ENCODE data around the gene TMSB10.

The TMSB10 gene

DNA sequence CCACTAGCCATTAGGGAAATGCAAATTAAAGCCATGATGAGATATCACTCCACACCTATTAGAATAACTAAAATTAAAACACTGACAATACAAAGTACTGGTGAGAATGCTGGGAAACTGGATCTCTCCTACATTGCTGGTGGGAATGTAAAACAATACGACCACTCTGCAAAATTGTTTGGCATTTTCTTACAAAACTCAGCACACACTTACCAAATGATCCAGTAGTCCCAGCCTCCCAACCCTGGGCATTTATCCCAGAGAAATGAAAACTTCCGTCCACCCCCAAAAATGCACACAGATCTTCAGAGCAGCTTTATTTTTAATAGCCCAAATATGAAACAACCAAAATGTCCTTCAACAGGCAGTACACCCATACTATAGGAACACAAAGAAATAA lies 8.9 kb upstream of the TMSB10 start:
- H3K27me3 ChIP-seq (ENCODE audit: insufficient read depth, low read depth), result no peaks in the 10 kb centered on the region
- TF ChIP-seq, protein P1, sequence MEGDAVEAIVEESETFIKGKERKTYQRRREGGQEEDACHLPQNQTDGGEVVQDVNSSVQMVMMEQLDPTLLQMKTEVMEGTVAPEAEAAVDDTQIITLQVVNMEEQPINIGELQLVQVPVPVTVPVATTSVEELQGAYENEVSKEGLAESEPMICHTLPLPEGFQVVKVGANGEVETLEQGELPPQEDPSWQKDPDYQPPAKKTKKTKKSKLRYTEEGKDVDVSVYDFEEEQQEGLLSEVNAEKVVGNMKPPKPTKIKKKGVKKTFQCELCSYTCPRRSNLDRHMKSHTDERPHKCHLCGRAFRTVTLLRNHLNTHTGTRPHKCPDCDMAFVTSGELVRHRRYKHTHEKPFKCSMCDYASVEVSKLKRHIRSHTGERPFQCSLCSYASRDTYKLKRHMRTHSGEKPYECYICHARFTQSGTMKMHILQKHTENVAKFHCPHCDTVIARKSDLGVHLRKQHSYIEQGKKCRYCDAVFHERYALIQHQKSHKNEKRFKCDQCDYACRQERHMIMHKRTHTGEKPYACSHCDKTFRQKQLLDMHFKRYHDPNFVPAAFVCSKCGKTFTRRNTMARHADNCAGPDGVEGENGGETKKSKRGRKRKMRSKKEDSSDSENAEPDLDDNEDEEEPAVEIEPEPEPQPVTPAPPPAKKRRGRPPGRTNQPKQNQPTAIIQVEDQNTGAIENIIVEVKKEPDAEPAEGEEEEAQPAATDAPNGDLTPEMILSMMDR (conservative IDR thresholded peaks at IDR 0.05; ENCODE audit: low read depth, low read length), result no peak
- no peak overlapping the region for H3K4me2 ChIP-seq
- no peak overlapping the region for H3K9ac ChIP-seq
- H2AFZ ChIP-seq (ENCODE audit: low read depth), result no peak overlapping the region
- H3K4me1 ChIP-seq (ENCODE audit: low read depth, poor library complexity, severe bottlenecking), result peaks cover 36% of the 10 kb centered on the region
- H4K20me1 ChIP-seq (ENCODE audit: insufficient read depth), result no peaks in the 10 kb centered on the region
- no peaks in the 10 kb centered on the region for H3K79me2 ChIP-seq (ENCODE audit: insufficient read depth, low read depth)
- H3K27ac ChIP-seq, result no peak overlapping the region
- H3K4me3 ChIP-seq (IDR thresholded peaks at IDR 0.05; ENCODE audit: insufficient read depth, low read depth, low read length), result no peak overlapping the region
- no peaks in the 10 kb centered on the region for H3K36me3 ChIP-seq (ENCODE audit: insufficient read depth)

DNA sequence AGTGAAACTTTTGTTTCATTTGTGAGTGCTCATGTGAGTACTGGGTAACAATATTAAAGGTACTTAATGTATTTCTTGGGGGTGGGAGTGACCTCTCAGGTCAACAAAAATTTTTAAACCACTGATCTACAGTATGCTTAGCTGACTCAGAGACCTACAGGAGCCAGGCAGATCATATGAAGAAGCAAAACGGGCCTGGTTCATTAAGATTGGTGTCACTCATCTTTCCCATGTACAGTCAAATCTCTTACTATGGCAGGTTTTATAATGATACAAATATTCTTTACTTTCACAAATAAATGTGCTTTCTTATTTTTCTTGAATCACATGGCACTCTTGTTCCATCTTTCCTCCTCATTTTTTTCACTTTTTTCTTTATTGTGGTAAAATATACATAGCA lies 7.7 kb upstream of the TMSB10 start:
- Histone ChIP-seq H3K36me3 (ENCODE audit: insufficient read depth) (no peaks in the 10 kb centered on the region), H3K4me3 (IDR thresholded peaks at IDR 0.05; ENCODE audit: insufficient read depth, low read depth, low read length) (no peak overlapping the region), H3K27me3 (ENCODE audit: insufficient read depth, low read depth) (no peaks in the 10 kb centered on the region), H2AFZ (ENCODE audit: low read depth) (peak overlapping the region; percentile 58), H4K20me1 (ENCODE audit: insufficient read depth) (no peaks in the 10 kb centered on the region), H3K79me2 (ENCODE audit: insufficient read depth, low read depth) (no peaks in the 10 kb centered on the region), H3K27ac (peak overlapping the region; percentile 53), H3K4me1 (ENCODE audit: low read depth, poor library complexity, severe bottlenecking) (peaks cover 47% of the 10 kb centered on the region), H3K4me2 (peak overlapping the region; percentile 62), H3K9ac (no peak overlapping the region)
- TF ChIP-seq, protein P1 (conservative IDR thresholded peaks at IDR 0.05; ENCODE audit: low read depth, low read length), result no peak

DNA sequence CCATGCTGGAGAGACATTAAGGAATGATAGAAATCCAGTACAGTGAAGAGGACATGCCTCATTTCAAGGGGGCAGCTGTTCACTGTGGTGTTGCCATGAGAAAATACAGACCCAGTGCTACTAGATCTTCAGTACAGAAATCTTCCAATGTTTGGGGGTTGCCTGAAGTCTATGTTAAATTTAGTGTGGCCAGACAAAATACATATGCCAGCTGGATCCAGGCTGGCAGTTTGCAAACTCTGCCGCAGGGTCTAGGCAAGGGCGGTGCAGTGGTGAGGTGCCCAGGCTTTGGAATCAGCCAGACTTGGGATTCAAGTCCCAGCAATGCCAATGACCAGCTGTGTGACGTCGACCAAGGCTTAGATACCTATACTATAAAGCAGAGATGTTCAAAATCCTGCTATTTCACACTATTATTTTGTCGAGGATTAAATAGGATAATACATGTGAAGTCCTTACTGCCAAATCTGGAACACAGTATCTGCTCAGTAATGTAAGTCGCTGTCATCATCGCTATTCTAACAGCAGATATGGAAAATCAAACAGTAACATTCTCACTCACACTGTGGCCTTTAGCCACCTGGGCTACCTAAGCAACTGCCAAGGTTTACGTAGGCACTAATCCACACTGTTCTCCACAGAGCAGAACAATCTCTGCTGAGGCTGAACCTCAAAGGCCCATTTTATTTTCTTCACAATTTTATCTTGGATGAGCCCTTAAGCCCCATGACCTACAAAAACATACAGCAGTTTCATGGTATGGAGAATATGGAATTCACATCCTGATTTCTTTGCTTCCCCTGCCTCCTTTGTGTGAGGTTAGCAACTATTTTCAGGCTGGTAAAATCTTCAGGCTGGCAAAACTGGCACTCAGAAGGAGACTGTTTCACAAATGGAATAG lies 5.9 kb upstream of the TMSB10 start:
- Histone ChIP-seq H3K4me2 (peak overlapping the region; percentile 62; the same call in 1 of the 2 replicates), H3K4me1 (ENCODE audit: low read depth, poor library complexity, severe bottlenecking) (peaks cover 54% of the 10 kb centered on the region), H4K20me1 (ENCODE audit: insufficient read depth) (no peaks in the 10 kb centered on the region), H3K4me3 (IDR thresholded peaks at IDR 0.05; ENCODE audit: insufficient read depth, low read depth, low read length) (no peak overlapping the region), H3K27ac (no peak overlapping the region; the same call in 1 of the 2 replicates), H3K79me2 (ENCODE audit: insufficient read depth, low read depth) (no peaks in the 10 kb centered on the region), H3K27me3 (ENCODE audit: insufficient read depth, low read depth) (no peaks in the 10 kb centered on the region), H3K36me3 (ENCODE audit: insufficient read depth) (no peaks in the 10 kb centered on the region), H3K9ac (no peak overlapping the region), H2AFZ (ENCODE audit: low read depth) (no peak overlapping the region)
- TF ChIP-seq, protein P1 (conservative IDR thresholded peaks at IDR 0.05; ENCODE audit: low read depth, low read length), result no peak

DNA sequence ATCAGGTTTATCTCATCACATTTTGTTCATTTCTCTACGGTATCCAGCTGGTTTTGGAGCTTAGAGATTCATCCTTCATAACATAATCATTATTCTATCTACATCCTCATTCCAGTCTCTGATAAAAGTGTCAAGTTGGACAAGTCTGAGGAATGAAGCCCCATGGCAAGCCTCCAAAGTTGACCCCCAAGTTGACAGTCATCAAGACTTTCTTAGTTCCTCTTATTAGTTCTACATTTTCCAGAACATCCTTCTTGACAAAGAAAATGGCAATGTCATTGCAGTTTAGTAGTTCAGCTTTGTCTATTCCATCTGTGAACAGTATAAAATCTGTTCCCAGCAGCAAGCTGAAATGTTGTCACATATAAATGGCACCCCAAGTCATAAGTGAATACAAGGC lies 4.5 kb upstream of the TMSB10 start:
- no peak overlapping the region for H3K4me3 ChIP-seq (IDR thresholded peaks at IDR 0.05; ENCODE audit: insufficient read depth, low read depth, low read length)
- H3K79me2 ChIP-seq (ENCODE audit: insufficient read depth, low read depth), result peaks cover 3% of the 10 kb centered on the region; the same call in 1 of the 2 replicates
- no peak overlapping the region for H2AFZ ChIP-seq (ENCODE audit: low read depth)
- no peak overlapping the region for H3K4me2 ChIP-seq
- H3K36me3 ChIP-seq (ENCODE audit: insufficient read depth), result no peaks in the 10 kb centered on the region
- H3K9ac ChIP-seq, result no peak overlapping the region
- TF ChIP-seq, protein P1 (conservative IDR thresholded peaks at IDR 0.05; ENCODE audit: low read depth, low read length), result no peak
- H3K4me1 ChIP-seq (ENCODE audit: low read depth, poor library complexity, severe bottlenecking), result peaks cover 55% of the 10 kb centered on the region
- no peaks in the 10 kb centered on the region for H3K27me3 ChIP-seq (ENCODE audit: insufficient read depth, low read depth)
- no peak overlapping the region for H3K27ac ChIP-seq
- no peaks in the 10 kb centered on the region for H4K20me1 ChIP-seq (ENCODE audit: insufficient read depth)
